ENCODE results near the gene USHBP1.

DNA sequence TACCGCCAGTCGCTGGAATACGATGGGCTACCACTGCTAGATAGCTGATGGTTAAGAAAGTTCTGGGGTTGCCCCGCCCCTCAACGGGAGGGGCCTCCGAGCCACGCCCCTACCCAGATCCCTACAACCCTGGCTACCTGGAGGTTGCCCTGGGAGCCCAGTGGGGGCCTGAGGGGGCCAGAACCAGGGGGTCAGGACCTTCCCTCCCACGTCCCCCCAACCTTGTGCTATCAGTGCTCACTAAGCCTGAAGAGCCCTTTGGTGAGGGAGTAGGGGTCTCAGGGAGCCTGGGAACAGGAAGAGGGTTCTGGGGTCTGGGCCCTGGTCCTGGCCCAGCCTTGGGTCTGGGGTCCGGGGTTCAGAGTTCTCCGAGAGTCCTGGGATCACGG is 29.6 kb downstream of the USHBP1 start:
- TF ChIP-seq EZH2 (IDR thresholded peaks at IDR 0.05; ENCODE audit: insufficient read depth, poor library complexity, severe bottlenecking) (no peak), EZH2phosphoT487 (IDR thresholded peaks at IDR 0.05; ENCODE audit: insufficient read depth, low read depth) (no peak)
